Left renal pelvis (tissue), 4 donors: ENCODE results near the gene SPATS2L. TPM values are rescaled to one million over a fixed set of nuclear protein-coding genes. Genes with fewer than 3 reads are reported as not detected.
A peak's percentile ranks its signal among the peaks of the same experiment; 100 is the strongest.

ENCODE experiments used
- DNase-seq, 4 donors: peaks; one replicate each; pipeline ENCODE4 v3.0.0-alpha.2; 2013; ENCODE audit warnings: low read depth in 4 of 4, low spot score in 3 of 4
- polyA plus RNA-seq, 4 donors: library from polyadenylated mRNA; unstranded; fragments of 120-200 nt; gene quantifications; one replicate each; pipeline ENCODE4 v1.2.1, GENCODE V29; 2013; ENCODE audit not compliant: insufficient read length in 4 of 4

The SPATS2L gene, protein sequence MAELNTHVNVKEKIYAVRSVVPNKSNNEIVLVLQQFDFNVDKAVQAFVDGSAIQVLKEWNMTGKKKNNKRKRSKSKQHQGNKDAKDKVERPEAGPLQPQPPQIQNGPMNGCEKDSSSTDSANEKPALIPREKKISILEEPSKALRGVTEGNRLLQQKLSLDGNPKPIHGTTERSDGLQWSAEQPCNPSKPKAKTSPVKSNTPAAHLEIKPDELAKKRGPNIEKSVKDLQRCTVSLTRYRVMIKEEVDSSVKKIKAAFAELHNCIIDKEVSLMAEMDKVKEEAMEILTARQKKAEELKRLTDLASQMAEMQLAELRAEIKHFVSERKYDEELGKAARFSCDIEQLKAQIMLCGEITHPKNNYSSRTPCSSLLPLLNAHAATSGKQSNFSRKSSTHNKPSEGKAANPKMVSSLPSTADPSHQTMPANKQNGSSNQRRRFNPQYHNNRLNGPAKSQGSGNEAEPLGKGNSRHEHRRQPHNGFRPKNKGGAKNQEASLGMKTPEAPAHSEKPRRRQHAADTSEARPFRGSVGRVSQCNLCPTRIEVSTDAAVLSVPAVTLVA
- polyA plus RNA-seq: 100 to 1,000 TPM; 126 to 187 (median 150) TPM

DNA sequence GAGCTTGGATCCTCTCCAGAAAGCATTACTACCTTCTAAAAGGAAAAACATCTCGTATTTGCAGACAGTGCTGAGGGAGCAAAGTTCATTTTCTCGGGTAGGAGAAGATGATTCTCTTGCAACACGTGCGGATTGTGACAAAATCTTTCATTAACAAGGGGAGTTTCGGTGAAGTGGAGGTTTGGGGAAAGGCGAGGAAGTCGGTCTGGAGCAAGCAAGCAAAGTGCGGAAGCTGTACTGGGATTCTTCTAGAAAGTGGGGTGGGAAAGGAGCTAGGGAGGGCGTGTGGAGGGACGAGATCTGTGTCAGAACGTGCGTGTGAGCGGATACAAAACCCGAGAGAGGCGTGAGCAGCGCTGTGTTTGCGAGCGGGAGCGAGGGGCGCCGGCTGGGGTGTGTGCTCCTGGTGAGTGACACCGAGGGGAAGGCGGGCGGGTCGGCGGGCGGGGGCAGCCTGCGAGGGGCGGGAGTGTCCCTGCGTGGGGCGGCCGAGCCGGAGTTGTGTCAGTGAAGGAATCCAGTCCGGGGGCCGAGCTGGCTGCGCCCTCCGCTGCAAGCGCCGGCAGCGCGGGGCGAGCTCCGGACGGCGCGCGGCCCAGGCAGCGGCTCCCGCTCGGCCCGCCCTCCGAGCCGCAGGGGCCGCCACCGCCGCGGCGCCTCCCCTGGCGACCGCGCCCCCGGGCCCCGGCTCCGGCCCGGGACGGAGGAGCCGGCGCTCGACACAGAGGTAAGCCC is at the start of gene SPATS2L:
TSS of gene SPATS2L (plus strand) at position 498 of the 735 bp plus-strand sequence. CDS start 82,552 bp downstream, outside the sequence.
- DNase-seq: peak in 3 of 4 donors; percentile 48 to 64 (median 53)

DNA sequence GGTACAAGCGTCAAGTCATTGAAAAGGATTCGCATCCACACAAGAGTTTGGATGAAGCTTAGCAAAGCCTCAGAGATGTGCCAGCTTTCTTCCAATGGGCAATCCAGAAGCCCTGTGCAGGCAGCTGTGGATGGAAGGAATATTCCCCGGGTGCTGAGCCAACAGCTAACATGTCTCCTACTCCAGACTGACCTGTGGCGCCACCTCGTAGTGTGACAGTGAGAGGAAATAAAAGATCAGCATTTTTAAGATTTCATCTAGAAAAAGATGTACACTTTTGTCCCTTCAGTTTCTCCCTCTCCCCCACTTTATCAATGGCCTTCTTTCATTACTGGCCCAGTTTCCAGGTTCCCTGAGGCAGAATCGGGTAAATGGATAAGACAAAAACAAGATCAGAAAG is 48.9 kb upstream of the SPATS2L start:
- DNase-seq: no peak

DNA sequence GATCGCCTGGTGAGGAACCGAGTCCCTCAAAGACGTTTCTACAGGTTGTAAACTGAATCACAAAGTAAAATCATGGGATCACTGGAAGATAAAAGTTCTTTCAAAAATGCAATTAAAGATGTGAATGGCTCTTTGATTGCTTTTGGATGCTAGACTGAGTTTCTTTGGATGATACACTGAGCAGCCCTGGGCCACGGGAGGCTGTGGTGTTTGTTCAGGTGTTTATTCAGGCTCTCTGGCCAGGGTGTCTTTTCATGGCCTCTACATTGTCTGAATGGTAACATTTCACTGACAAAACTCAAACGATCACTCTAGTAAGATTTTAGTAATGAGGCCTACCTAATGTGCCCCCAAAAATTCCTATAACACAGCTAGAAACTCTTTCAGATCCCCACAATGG is 48.4 kb upstream of the SPATS2L start:
- no peak for DNase-seq

DNA sequence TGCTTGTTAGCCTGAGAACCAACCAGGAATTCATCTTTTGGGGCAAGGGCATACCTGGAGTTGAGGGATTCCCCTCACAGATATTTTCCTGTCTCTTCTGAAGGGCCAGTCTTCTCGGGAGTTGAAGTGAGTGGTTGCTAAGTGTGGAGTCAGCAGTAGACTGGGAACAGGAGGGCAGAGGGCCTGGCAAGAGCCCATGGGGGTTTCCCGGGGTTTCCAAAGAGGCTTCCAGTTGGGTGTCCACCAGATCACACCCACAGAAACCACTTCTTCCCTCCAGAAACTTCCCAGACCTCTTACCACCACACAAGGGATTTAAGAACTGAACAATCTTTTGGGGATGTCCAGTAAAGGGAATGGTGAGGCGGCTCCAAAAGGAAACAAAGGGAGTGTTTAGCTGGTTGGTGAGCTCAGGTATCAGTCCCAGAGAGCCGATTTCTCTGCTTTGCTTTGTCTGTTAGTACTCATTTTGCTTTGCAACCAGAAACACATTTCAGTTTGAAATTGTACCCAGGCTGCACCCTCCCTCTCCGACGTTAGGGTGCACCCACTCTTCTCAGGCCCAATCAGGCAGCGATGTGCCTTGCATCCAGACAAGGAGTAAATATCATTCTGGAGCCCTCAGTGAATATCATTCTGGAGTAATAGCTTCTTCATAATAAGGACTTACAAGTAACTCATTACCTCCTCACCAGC is 47.5 kb upstream of the SPATS2L start:
- DNase-seq: no peak

DNA sequence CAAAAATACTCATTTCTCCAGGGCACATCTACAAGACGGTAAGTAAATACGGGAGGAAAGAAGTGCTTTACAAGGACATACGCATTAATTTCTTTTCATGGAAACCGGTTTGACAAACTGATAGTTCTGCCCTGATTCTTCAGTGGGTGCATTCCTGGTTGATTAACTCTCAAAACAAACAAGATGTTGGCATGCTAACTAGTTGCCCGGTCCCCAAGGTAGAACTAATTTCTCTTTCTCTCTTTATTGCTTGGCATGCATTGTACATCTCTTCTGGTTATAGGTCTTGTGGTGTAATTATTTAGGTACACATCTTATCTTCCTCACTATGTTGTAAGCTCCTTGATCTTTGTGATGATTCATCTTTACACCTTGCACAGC is 46.9 kb upstream of the SPATS2L start:
- no peak for DNase-seq

DNA sequence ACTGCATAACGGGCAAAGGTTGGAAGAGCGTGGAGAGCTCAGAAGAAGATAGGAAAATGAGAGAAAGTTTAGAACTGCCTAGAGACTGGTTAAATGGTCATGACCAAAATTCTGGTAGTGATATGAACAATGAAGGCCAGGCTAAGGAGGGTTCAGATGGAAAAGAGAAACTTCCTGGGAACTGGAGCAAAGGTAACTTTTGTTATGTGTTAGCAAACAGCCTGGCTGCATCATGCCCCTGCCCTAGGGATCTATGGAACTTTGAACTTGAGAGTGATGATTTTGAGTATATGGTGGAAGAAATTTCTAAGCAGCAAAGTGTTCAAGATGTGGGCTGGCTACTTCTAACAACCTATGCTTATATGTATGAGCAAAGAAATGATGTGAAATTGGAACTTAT is 44.4 kb upstream of the SPATS2L start:
- DNase-seq: no peak

DNA sequence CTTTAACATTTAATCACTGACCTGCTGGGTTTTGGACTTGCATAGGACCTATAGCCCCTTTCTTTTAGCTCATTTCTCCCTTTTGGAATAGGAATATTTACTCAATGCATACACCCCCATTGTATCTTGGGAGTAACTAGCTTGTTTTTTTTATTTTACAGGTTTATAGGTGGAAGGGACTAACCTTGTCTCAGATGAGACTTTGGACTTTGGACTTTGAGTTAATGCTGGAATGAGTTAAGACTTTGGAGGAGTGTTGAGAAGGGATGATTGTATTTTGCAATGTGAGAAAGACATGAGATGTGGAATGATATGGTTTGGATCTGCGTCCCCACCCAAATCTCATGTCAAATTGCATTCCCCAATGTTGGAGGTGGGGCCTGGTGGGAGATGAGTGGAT is 43.2 kb upstream of the SPATS2L start:
- no peak for DNase-seq

DNA sequence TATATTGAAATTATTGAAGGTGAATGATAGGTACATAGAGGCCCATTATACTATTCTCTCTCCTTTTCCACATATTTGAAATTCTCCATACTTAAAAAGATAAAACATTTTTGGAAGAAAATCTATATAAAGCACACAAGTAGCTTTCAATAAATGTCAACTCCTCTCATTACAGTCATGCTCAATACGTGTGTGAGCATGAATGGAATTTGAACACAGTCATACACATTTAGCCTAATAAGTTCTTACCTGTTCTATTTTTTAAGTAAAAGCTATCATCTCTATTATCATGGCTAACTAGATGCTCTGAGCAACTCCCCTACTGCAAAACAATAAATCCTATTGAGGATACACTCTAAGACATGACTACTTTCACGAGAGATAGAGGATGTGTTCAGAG is 41.9 kb upstream of the SPATS2L start:
- no peak for DNase-seq

DNA sequence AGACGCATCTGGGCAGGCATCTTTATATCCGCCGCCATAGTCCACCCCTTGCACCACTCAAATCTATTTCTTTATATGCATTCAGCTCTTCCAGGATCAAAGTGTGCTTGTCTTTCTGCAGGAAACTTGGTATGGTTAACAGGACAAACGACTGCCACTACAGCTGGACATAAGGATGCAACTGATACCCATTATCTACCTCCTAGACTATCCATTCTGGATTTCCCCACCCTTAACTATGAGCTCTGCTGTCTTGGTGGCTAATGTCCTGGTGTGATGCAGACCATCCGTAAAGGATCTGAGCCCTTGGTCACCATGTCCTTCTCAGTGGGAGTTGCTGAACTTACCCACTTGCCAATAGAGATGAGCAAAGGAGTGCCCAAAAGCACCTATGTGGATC is 40.1 kb upstream of the SPATS2L start:
- DNase-seq: no peak

DNA sequence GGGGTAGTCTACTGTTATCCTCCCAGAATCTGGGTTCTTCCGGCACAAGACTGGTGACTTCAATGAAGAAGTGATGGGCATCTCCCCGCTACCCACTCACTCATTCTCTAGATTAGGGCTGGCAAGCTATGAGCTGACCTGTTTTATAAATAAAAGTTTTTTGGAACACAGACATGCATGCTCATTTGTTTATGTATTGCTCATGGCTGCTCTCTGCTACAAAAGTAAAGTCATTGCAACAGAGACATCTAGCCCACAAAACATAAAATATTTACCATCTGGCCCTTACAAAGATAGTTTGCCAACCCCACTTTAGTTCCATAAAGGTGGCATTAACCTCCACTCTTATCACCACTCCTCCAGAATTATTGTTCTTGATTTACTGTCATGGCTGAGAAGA is 39.1 kb upstream of the SPATS2L start:
- DNase-seq: no peak

DNA sequence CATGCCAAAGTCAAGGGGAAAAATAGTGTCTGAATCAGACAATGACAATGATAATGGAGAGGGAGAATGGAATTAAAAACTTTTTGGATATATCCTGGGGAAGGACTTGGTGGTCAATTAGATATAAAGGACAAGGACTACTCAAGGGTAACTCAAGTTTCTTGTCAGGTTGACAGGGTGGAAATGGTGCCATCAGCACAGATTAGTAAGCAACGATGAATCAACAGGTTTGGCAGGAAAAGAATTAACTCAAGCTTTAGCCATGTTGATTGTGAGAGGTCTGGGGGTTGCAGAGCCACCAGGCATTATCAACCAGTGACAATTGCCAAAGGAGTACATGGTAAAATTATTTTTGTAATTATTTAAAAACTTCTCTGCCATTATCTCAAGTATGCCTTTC is 35.8 kb upstream of the SPATS2L start:
- no peak for DNase-seq

DNA sequence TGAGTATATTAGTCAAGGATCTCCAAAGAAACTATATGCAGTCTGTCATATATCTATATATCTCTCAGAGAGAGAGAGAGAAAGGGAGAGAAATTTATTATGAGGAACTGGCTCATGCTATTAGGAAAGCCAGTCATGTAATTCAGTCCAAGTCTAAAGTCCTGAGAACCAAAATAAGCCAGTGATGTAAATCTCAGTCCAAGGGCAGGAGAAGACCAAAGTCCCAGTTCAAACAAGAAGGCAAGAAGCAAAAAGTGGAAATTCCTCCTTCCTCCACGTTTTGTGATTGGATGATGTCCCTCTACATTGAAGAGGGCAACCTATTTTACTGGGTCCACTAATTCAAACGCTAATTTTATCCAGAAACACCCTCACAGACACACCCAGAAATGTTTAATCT is 34.2 kb upstream of the SPATS2L start:
- DNase-seq: no peak

DNA sequence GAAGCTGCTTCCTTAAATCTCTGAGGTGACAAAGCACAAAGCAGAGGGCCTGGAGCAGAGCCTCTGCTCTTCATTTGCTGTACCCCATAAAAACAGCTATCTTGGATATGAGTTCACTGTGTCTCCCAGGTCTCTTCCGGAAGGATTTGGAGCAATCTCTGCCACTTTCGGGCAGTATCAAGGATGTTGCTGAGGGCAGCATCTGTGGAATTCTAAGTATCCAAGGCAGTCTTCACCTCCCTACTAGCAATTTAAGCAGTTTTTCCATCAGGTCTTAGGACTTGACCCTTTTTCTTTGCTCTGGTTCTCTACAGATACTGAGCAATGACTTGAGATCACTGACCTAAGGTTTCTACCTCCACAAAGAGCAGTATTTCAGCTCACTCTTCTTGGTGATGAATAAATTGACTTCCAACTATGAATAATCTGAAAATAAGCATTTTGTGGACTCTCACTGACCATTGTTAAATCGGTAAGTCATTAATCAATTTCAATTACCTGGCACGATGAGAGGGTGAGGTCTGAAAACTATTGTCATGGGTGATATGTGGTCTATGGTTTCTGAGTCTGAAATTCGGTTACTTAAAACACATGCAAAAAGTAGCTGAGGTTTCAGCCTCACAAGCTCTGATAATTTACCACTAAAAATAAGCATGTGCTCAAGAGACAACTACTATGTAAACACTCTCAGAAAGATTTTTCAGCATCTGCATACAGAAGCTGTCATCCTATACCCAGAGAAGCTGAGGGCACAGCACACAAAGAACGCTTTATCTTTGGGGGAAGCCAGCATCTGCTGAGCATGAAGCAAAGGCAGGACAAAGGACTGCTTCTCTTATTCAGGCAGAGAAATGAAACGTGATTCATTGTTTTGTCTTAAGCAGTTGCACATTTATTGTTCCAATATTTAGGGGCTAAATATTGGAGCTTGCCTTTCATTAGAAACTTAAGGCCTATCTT is 32.1 kb upstream of the SPATS2L start:
- no peak for DNase-seq

DNA sequence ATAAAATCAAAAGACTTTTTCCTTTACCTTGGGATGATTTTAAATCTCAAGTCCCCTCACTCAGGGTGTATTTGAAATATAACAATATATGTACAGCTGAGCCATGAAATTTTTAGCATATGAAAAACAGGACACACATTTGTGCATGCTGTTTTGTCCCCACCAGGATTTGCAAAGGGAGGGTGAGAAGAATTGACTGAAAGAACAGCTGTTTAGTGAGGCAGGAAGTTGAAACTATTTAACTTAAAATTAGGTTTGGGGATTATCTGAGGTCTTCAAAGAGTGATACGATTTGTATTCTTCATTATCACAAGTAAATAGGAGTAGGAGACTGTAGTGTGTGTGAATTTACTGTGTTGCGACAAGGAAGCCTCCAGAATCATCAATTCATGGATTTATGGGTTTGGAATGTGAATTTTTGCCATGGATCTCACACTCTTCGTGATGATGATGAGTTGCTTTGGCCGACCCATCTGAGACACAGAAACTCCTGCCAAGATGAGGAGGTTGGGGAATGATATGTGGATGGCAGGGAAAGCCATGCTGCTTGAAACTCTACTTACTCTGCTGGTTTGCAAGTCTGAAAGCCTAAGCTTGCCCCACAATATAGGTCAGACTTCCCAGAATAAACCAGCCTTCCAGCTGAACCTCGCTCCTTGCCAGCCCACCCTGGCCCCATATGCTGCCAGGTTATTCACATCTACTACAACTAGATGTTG is 31.0 kb upstream of the SPATS2L start:
- DNase-seq: no peak

DNA sequence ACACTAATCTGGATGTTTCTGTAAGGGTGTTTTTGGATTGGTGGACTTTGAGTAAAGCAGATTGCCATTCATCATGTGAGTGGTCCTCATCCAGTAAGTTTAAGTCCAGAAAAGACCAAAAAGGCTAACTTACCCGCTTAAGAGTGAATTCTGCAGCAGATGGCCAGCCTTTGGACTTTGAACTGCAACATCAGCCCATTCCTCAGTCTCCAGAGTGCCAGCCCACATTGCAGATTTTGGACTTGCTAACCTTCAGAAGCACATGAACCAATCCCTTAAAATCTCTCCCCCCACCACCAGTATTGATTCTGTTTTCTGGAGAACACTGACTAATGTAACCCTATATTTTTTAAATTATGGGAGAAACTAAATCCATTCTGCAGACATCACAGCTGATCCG is 30.0 kb upstream of the SPATS2L start:
- DNase-seq: no peak

DNA sequence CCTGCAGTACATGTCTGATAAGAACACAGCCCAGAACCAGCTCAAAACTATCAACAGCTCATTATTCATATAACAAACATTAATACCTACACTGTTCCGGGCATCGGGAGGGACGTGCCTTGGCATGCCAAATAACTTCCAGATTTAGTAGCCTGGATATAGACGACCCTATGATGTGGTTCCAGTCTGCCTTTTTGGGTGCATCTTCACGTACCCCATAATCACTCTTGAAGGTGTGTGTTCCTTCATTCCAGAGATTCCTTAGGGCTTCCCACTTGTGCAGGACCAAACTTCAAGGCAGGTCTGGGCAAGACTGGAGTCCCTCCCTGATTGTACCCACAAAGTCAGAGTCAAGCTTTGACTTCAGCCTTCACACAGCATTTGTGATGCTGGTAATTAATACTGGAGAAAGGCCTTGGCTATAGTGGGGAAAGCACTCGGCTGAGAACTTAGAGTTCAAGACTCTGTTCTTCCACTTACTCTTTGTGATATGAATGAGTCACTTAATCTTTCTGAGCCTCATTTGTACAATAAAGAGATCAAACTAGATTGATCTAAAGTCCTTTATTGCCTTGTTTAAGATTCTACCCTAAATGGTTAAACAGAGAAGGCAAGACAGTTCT is 27.7 kb upstream of the SPATS2L start:
- DNase-seq: no peak

DNA sequence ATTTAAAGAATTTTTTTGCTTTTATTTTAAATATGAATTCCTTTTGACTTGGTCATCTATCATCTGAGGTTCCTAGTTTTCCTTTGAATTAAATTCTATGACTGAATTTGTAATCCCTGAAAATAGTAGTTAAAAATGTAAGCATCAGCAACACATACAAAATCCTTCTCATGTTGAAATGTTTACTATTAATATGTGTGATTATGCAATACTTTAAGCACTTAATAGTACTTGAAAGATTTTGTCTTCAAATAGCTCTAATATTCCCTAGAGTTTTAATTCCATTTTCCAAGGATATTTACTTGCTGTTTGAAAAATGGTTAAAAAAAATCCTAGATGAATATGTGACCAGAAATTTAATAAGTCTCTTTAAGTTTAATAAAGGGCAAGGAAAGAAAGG is 26.6 kb upstream of the SPATS2L start:
- DNase-seq: no peak

DNA sequence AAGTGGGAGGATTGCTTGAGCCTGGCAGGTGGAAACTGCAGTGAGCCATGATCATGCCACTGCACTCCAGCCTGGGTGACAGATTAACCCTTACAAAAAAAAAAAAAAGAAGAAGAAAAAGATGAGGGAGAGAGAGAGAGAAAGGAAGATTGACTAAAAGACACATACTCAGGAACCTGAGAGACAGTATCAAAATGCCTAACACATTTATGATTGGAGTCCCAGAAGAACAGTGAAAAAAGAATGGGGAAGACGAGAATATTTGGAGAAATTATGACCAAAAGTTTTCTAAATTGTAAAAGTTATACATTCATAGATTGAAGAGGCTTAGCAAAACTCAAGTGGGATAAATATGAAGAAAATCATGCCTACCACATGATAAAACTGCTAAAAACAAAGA is 19.9 kb upstream of the SPATS2L start:
- no peak for DNase-seq
